SK-N-SH treated with all-trans-retinoic acid at 6 μM for 48 hours (cell line): ENCODE results near the gene PDGFD.

Source experiments
- ATAC-seq: fragments of 200-7000 bp; cut with Tn5 transposase; 3 replicates; pipeline ENCODE4 v1.9.1; 2020; ENCODE audit warnings: mild to moderate bottlenecking, moderate library complexity
- ARNTL ChIP-seq: fragments of 450-650 bp; formaldehyde crosslinking; IDR thresholded peaks from 2 replicates; pipeline ENCODE4 v1.5.0; 2020; ENCODE audit warnings: low read depth, mild to moderate bottlenecking, moderate library complexity, borderline replicate concordance
- CREB5 ChIP-seq: fragments of 250-450 bp; sonication (Bioruptor Pico); IDR thresholded peaks from 2 replicates; pipeline ENCODE4 v1.5.1; 2020; ENCODE audit warnings: low read depth, mild to moderate bottlenecking, moderate library complexity
- ESRRG ChIP-seq: fragments of 250-450 bp; sonication (Bioruptor Pico); IDR thresholded peaks from 2 replicates; pipeline ENCODE4 v1.6.1; 2021; ENCODE audit warnings: mild to moderate bottlenecking
- GLIS3 ChIP-seq: fragments of 250-450 bp; sonication (Bioruptor Pico); IDR thresholded peaks from 2 replicates; pipeline ENCODE4 v1.5.0; 2020; ENCODE audit warnings: mild to moderate bottlenecking, moderate library complexity
- ISL1 ChIP-seq: fragments of 250-450 bp; sonication (Bioruptor Pico); IDR thresholded peaks from 2 replicates; pipeline ENCODE4 v2.1.2; 2022; ENCODE audit warnings: mild to moderate bottlenecking, moderate library complexity
- OSR1 ChIP-seq: fragments of 250-450 bp; sonication (Bioruptor Pico); IDR thresholded peaks from 2 replicates; pipeline ENCODE4 v1.8.0; 2022; ENCODE audit warnings: moderate library complexity, mild to moderate bottlenecking, inconsistent platforms
- PATZ1 ChIP-seq: fragments of 250-450 bp; sonication (Bioruptor Pico); IDR thresholded peaks from 2 replicates; pipeline ENCODE4 v1.8.0; 2020; ENCODE audit warnings: mild to moderate bottlenecking, moderate library complexity, borderline replicate concordance
- PPARA ChIP-seq: fragments of 250-450 bp; sonication (Bioruptor Pico); IDR thresholded peaks from 2 replicates; pipeline ENCODE4 v1.5.0; 2020; ENCODE audit warnings: mild to moderate bottlenecking, borderline replicate concordance
- RARB ChIP-seq: fragments of 250-450 bp; sonication (Bioruptor Pico); IDR thresholded peaks from 2 replicates; pipeline ENCODE4 v1.8.0; 2021; ENCODE audit warnings: mild to moderate bottlenecking, moderate library complexity
- SNAI2 ChIP-seq: fragments of 250-450 bp; sonication (Bioruptor Pico); IDR thresholded peaks from 2 replicates; pipeline ENCODE4 v1.5.0; 2020; ENCODE audit warnings: mild to moderate bottlenecking, moderate library complexity
- TCF4 ChIP-seq: fragments of 250-450 bp; sonication (Bioruptor Pico); IDR thresholded peaks from 2 replicates; pipeline ENCODE4 v1.8.0; 2021; ENCODE audit warnings: mild to moderate bottlenecking, moderate library complexity, borderline replicate concordance
- TOX ChIP-seq: fragments of 250-450 bp; sonication (Bioruptor Pico); IDR thresholded peaks from 2 replicates; pipeline ENCODE4 v1.8.0; 2021; ENCODE audit warnings: mild to moderate bottlenecking, moderate library complexity, borderline replicate concordance
- TSHZ2 ChIP-seq: fragments of 250-450 bp; sonication (Bioruptor Pico); IDR thresholded peaks from 2 replicates; pipeline ENCODE4 v1.5.0; 2020; ENCODE audit warnings: mild to moderate bottlenecking, moderate library complexity
- ZFP3 ChIP-seq: fragments of 250-450 bp; sonication (Bioruptor Pico); IDR thresholded peaks from 2 replicates; pipeline ENCODE4 v1.5.0; 2020; ENCODE audit warnings: mild to moderate bottlenecking, moderate library complexity
- ZFP30 ChIP-seq: fragments of 450-650 bp; formaldehyde crosslinking; IDR thresholded peaks from 2 replicates; pipeline ENCODE4 v1.5.0; 2022; ENCODE audit warnings: mild to moderate bottlenecking, moderate library complexity
- ZNF565 ChIP-seq: fragments of 450-650 bp; formaldehyde crosslinking; conservative IDR thresholded peaks from 2 replicates; pipeline ENCODE4 v1.5.0; 2020; ENCODE audit warnings: low read depth, mild to moderate bottlenecking, moderate library complexity
- ZNF70 ChIP-seq: fragments of 450-650 bp; formaldehyde crosslinking; IDR thresholded peaks from 2 replicates; pipeline ENCODE4 v1.5.0; 2020; ENCODE audit warnings: mild to moderate bottlenecking, moderate library complexity

Gene PDGFD

GRCh38 chr11:104076455-104076854 is 87.5 kb downstream of the PDGFD start:
- no peak for ATAC-seq
- TF ChIP-seq ESRRG (CRISPR knock-in tag) (no peak), ARNTL (no peak), ZNF565 (CRISPR knock-in tag) (no peak), SNAI2 (CRISPR knock-in tag) (no peak), TOX (no peak), OSR1 (CRISPR knock-in tag) (no peak), TSHZ2 (CRISPR knock-in tag) (no peak)

- ATAC-seq, result no peak
- TF ChIP-seq SNAI2 (CRISPR knock-in tag) (no peak), TOX (no peak), ZNF70 (CRISPR knock-in tag) (no peak), ZFP30 (no peak), ZFP3 (CRISPR knock-in tag) (no peak), PPARA (CRISPR knock-in tag) (no peak), PATZ1 (CRISPR knock-in tag) (no peak), ZNF565 (CRISPR knock-in tag) (no peak), ESRRG (CRISPR knock-in tag) (no peak), RARB (CRISPR knock-in tag) (no peak)
These were observed 88.2 kb downstream of the PDGFD start for GRCh38 chr11:104075706-104076105.

GRCh38 chr11:104075091-104075490 is 88.9 kb downstream of the PDGFD start:
- TF ChIP-seq TCF4 (CRISPR knock-in tag) (no peak), GLIS3 (CRISPR knock-in tag) (no peak), OSR1 (CRISPR knock-in tag) (no peak), TSHZ2 (CRISPR knock-in tag) (no peak), CREB5 (CRISPR knock-in tag) (no peak)
- ATAC-seq, result no peak

GRCh38 chr11:104073950-104074705 is 89.8 kb downstream of the PDGFD start:
- ATAC-seq, result peak; percentile 59; the same call in 2 of the 3 replicates

More at GRCh38 chr11:104073950-104074705, 89.8 kb downstream of the PDGFD start:
- no peak for TF ChIP-seq TOX
- no peak for TF ChIP-seq ISL1 (CRISPR knock-in tag)
- no peak for TF ChIP-seq PATZ1 (CRISPR knock-in tag)
- no peak for TF ChIP-seq TSHZ2 (CRISPR knock-in tag)
- TF ChIP-seq SNAI2 (CRISPR knock-in tag), result no peak
- TF ChIP-seq OSR1 (CRISPR knock-in tag), result no peak
- no peak for TF ChIP-seq ZFP3 (CRISPR knock-in tag)
- TF ChIP-seq TCF4 (CRISPR knock-in tag), result no peak
- TF ChIP-seq GLIS3 (CRISPR knock-in tag), result no peak
